ENCODE measurements around the gene LAMB1. TPM values are rescaled to one million over a fixed set of nuclear protein-coding genes. Genes with fewer than 3 reads are reported as not detected.

The LAMB1 gene
- total RNA-seq, 1 experiment from 2014 or later, result 431 TPM

DNA sequence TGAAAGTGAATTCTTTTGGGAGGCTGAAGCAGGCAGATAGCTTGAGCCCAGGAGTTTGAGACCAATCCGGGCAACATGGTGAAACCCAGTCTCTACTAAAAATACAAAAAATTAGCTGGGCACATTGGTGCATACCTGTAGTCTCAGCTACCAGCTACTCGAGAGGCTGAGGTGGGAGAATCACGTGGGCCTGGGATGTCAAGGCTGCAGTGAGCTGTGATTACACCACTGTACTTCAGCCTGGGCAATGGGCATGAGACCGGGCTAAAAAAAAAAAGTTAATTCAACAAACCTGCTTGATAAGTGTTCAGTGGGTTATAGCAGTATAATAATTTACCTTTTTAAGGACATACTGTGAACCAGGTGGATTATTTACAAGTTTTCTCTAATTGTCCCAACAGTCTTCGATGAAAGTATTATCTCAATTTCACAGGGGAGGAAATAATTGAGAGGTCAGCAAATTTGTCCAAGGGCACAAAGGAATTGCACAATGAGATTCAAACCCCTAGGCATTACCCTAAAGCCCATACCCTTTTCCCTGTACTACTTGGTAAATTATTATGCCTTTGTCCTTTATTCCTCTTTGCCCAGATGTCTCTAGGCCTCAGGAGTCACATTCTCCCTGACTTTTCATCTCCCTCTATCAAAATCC is 125.1 kb downstream of the LAMB1 start:
- peaks cover 19% of the 10 kb centered on the region for H3K4me1 Mint-ChIP-seq (ENCODE audit: low read depth, unreplicated experiment)
- no peak for TF ChIP-seq CTCF (IDR thresholded peaks at IDR 0.05; ENCODE audit: insufficient read depth in 1 of 2, low read depth in 1 of 2, low read length in 1 of 2, severe bottlenecking in 1 of 2, unreplicated experiment in 1 of 2)
- no peak overlapping the region for H3K4me3 Mint-ChIP-seq (ENCODE audit: unreplicated experiment)
- Histone ChIP-seq H3K4me3 (ENCODE audit: low read depth, low read length) (no peak overlapping the region), H3K9me3 (no peaks in the 10 kb centered on the region), H3K27me3 (replicated peaks; ENCODE audit: control insufficient read depth, insufficient read depth, low read length) (no peaks in the 10 kb centered on the region), H3K4me1 (no peaks in the 10 kb centered on the region), H3K36me3 (ENCODE audit: control insufficient read depth, insufficient read depth, low read length) (no peaks in the 10 kb centered on the region)
- no TSS peak for BruUV-seq (replicated peaks)
- intact Hi-C loops (cut with micrococcal nuclease; ENCODE audit: unreplicated experiment), result loop anchor here (5.0 to 10.0 kb wide), 2 partner anchors 269 to 733 kb away; no protein-coding TSS in a partner anchor
- no peaks in the 10 kb centered on the region for H3K36me3 Mint-ChIP-seq (ENCODE audit: insufficient read depth, unreplicated experiment)
- H3K27ac Mint-ChIP-seq (ENCODE audit: unreplicated experiment), result no peak overlapping the region
- POLR2A ChIA-PET, result no interaction called here
- H3K9me3 Mint-ChIP-seq (ENCODE audit: unreplicated experiment), result no peaks in the 10 kb centered on the region
- no peak for DNase-seq
- CTCF ChIA-PET, result interaction anchor here (0.9 to 2.7 kb wide), 4 partner anchors 134 to 268 kb away, joined by 3 to 39 read pairs (median 4); partner anchors contain the start of gene CBLL1
- H3K27me3 Mint-ChIP-seq (ENCODE audit: insufficient read depth, unreplicated experiment), result peaks cover 2% of the 10 kb centered on the region

DNA sequence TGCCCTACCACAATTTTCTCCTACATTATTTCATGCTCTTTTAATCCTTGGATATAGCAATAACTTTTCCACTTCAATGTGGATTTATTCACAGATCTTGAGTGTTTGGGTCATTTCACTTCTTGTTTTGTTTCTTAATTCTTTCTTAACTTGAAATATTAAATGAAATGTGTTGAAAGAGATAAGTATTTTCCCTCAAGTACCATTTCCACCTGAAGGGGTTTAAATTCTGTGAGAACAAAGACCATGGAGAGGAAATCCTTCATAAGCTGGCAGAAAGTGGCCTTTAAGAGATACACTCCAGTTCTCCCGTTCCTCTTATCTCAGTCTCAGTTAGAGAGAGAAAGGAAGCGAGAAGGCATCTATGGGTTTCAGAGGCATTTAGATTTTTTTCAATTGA is 126.0 kb downstream of the LAMB1 start:
- Histone ChIP-seq H3K9me3 (no peaks in the 10 kb centered on the region), H3K36me3 (ENCODE audit: control insufficient read depth, insufficient read depth, low read length) (no peaks in the 10 kb centered on the region), H3K4me1 (no peaks in the 10 kb centered on the region), H3K27me3 (replicated peaks; ENCODE audit: control insufficient read depth, insufficient read depth, low read length) (no peaks in the 10 kb centered on the region), H3K4me3 (ENCODE audit: low read depth, low read length) (no peak overlapping the region)
- Mint-ChIP-seq H3K4me1 (ENCODE audit: low read depth, unreplicated experiment) (peaks cover 9% of the 10 kb centered on the region), H3K27me3 (ENCODE audit: insufficient read depth, unreplicated experiment) (peaks cover 2% of the 10 kb centered on the region), H3K27ac (ENCODE audit: unreplicated experiment) (no peak overlapping the region), H3K36me3 (ENCODE audit: insufficient read depth, unreplicated experiment) (no peaks in the 10 kb centered on the region), H3K9me3 (ENCODE audit: unreplicated experiment) (no peaks in the 10 kb centered on the region), H3K4me3 (ENCODE audit: unreplicated experiment) (no peak overlapping the region)
- no peak for TF ChIP-seq CTCF (IDR thresholded peaks at IDR 0.05; ENCODE audit: insufficient read depth in 1 of 2, low read depth in 1 of 2, low read length in 1 of 2, severe bottlenecking in 1 of 2, unreplicated experiment in 1 of 2)
- no peak for DNase-seq
- ChIA-PET CTCF (interaction anchor here (0.7 to 1.3 kb wide), 4 partner anchors 133 to 269 kb away, joined by 3 to 6 read pairs (median 4); partner anchors contain the start of gene CBLL1), POLR2A (no interaction called here)
- intact Hi-C loops (cut with micrococcal nuclease; ENCODE audit: unreplicated experiment), result loop anchor here (5.0 to 10.0 kb wide), 2 partner anchors 270 to 732 kb away; no protein-coding TSS in a partner anchor
- BruUV-seq (replicated peaks), result no TSS peak

GRCh38 chr7:107874605-107875446 is 128.1 kb downstream of the LAMB1 start:
- Mint-ChIP-seq H3K4me1 (ENCODE audit: low read depth, unreplicated experiment) (peaks cover 6% of the 10 kb centered on the region), H3K9me3 (ENCODE audit: unreplicated experiment) (no peaks in the 10 kb centered on the region), H3K27me3 (ENCODE audit: insufficient read depth, unreplicated experiment) (peaks cover 2% of the 10 kb centered on the region), H3K27ac (ENCODE audit: unreplicated experiment) (no peak overlapping the region), H3K36me3 (ENCODE audit: insufficient read depth, unreplicated experiment) (no peaks in the 10 kb centered on the region), H3K4me3 (ENCODE audit: unreplicated experiment) (no peak overlapping the region)
- no peaks in the 10 kb centered on the region for H3K36me3 ChIP-seq (ENCODE audit: control insufficient read depth, insufficient read depth, low read length)
- H3K4me1 ChIP-seq, result no peaks in the 10 kb centered on the region
- DNase-seq, result peak; percentile 51 to 71
- H3K27me3 ChIP-seq (replicated peaks; ENCODE audit: control insufficient read depth, insufficient read depth, low read length), result no peaks in the 10 kb centered on the region
- no peak overlapping the region for H3K4me3 ChIP-seq (ENCODE audit: low read depth, low read length)
- no TSS peak for BruUV-seq (replicated peaks)
- no peaks in the 10 kb centered on the region for H3K9me3 ChIP-seq
- intact Hi-C loops (cut with micrococcal nuclease; ENCODE audit: unreplicated experiment), result loop anchor here (1.0 to 10.0 kb wide), 6 partner anchors 120 to 730 kb away; partner anchors contain the start of gene BCAP29
- ChIA-PET CTCF (interaction anchor here (0.5 to 1.5 kb wide), 30 partner anchors 14 to 726 kb away, joined by 3 to 134 read pairs (median 4); partner anchors contain the start of gene CBLL1), POLR2A (interaction anchor here (0.6 to 1.0 kb wide), 2 partner anchors 74 to 131 kb away, joined by 5 to 15 read pairs; partner anchors contain the start of gene CBLL1)
- peak; percentile 68 to 71 for TF ChIP-seq CTCF (IDR thresholded peaks at IDR 0.05; ENCODE audit: insufficient read depth in 1 of 2, low read depth in 1 of 2, low read length in 1 of 2, severe bottlenecking in 1 of 2, unreplicated experiment in 1 of 2)

Data from Caco-2 (cell line).